Measurements from ENCODE around the gene HDAC4.

HDAC4 gene

GRCh38 chr2:239253264-239253663, 147.6 kb downstream of the HDAC4 start:
- Histone ChIP-seq H3K4me1 (ENCODE audit: control insufficient read depth in 2 of 2, insufficient read depth in 2 of 2, low read length in 2 of 2) (peaks cover 0 to 4% of the 10 kb centered on the region in 2 donors), H3K27ac (ENCODE audit: low read depth in 2 of 2, low read length in 2 of 2) (peak overlapping the region in 1 of 2 donors; percentile 55), H3K36me3 (ENCODE audit: control insufficient read depth in 2 of 2, insufficient read depth in 2 of 2, low read length in 2 of 2) (no peaks in the 10 kb centered on the region), H3K4me3 (ENCODE audit: low read length in 2 of 2) (no peak overlapping the region), H3K9ac (ENCODE audit: low read depth in 1 of 2, low read length in 2 of 2) (no peak overlapping the region), H3K9me3 (ENCODE audit: control insufficient read depth in 2 of 2, low read length in 2 of 2) (no peaks in the 10 kb centered on the region), H3K27me3 (ENCODE audit: control insufficient read depth in 2 of 2, insufficient read depth in 2 of 2, low read length in 2 of 2) (no peaks in the 10 kb centered on the region)

GRCh38 chr2:239252801-239253200, 148.0 kb downstream of the HDAC4 start:
- Histone ChIP-seq H3K27me3 (ENCODE audit: control insufficient read depth in 2 of 2, insufficient read depth in 2 of 2, low read length in 2 of 2) (no peaks in the 10 kb centered on the region), H3K4me1 (ENCODE audit: control insufficient read depth in 2 of 2, insufficient read depth in 2 of 2, low read length in 2 of 2) (peaks cover 1 to 6% of the 10 kb centered on the region in 2 donors), H3K36me3 (ENCODE audit: control insufficient read depth in 2 of 2, insufficient read depth in 2 of 2, low read length in 2 of 2) (no peaks in the 10 kb centered on the region), H3K9me3 (ENCODE audit: control insufficient read depth in 2 of 2, low read length in 2 of 2) (no peaks in the 10 kb centered on the region), H3K9ac (ENCODE audit: low read depth in 1 of 2, low read length in 2 of 2) (no peak overlapping the region), H3K27ac (ENCODE audit: low read depth in 2 of 2, low read length in 2 of 2) (peak overlapping the region in 1 of 2 donors; percentile 14), H3K4me3 (ENCODE audit: low read length in 2 of 2) (peak overlapping the region in 1 of 2 donors; percentile 35)

GRCh38 chr2:239252393-239252792, 148.4 kb downstream of the HDAC4 start:
- H3K4me3 ChIP-seq (ENCODE audit: low read length in 2 of 2) = no peak overlapping the region
- peaks cover 4 to 10% of the 10 kb centered on the region in 2 donors for H3K4me1 ChIP-seq (ENCODE audit: control insufficient read depth in 2 of 2, insufficient read depth in 2 of 2, low read length in 2 of 2)
- no peak overlapping the region for H3K9ac ChIP-seq (ENCODE audit: low read depth in 1 of 2, low read length in 2 of 2)
- peak overlapping the region in 1 of 2 donors; percentile 36 for H3K27ac ChIP-seq (ENCODE audit: low read depth in 2 of 2, low read length in 2 of 2)
- H3K36me3 ChIP-seq (ENCODE audit: control insufficient read depth in 2 of 2, insufficient read depth in 2 of 2, low read length in 2 of 2) = no peaks in the 10 kb centered on the region
- no peaks in the 10 kb centered on the region for H3K9me3 ChIP-seq (ENCODE audit: control insufficient read depth in 2 of 2, low read length in 2 of 2)
- H3K27me3 ChIP-seq (ENCODE audit: control insufficient read depth in 2 of 2, insufficient read depth in 2 of 2, low read length in 2 of 2) = no peaks in the 10 kb centered on the region

GRCh38 chr2:239251971-239252370, 148.8 kb downstream of the HDAC4 start:
- Histone ChIP-seq H3K4me3 (ENCODE audit: low read length in 2 of 2) (no peak overlapping the region), H3K4me1 (ENCODE audit: control insufficient read depth in 2 of 2, insufficient read depth in 2 of 2, low read length in 2 of 2) (peaks cover 8 to 14% of the 10 kb centered on the region in 2 donors), H3K36me3 (ENCODE audit: control insufficient read depth in 2 of 2, insufficient read depth in 2 of 2, low read length in 2 of 2) (no peaks in the 10 kb centered on the region), H3K9ac (ENCODE audit: low read depth in 1 of 2, low read length in 2 of 2) (no peak overlapping the region), H3K9me3 (ENCODE audit: control insufficient read depth in 2 of 2, low read length in 2 of 2) (no peaks in the 10 kb centered on the region), H3K27me3 (ENCODE audit: control insufficient read depth in 2 of 2, insufficient read depth in 2 of 2, low read length in 2 of 2) (no peaks in the 10 kb centered on the region), H3K27ac (ENCODE audit: low read depth in 2 of 2, low read length in 2 of 2) (peak overlapping the region in 1 of 2 donors; percentile 36)

GRCh38 chr2:239250216-239251081, 150.4 kb downstream of the HDAC4 start:
- Histone ChIP-seq H3K4me3 (ENCODE audit: low read length in 2 of 2) (no peak overlapping the region), H3K9ac (ENCODE audit: low read depth in 1 of 2, low read length in 2 of 2) (no peak overlapping the region), H3K27ac (ENCODE audit: low read depth in 2 of 2, low read length in 2 of 2) (no peak overlapping the region), H3K4me1 (ENCODE audit: control insufficient read depth in 2 of 2, insufficient read depth in 2 of 2, low read length in 2 of 2) (peaks cover 19 to 28% of the 10 kb centered on the region in 2 donors), H3K27me3 (ENCODE audit: control insufficient read depth in 2 of 2, insufficient read depth in 2 of 2, low read length in 2 of 2) (no peaks in the 10 kb centered on the region), H3K36me3 (ENCODE audit: control insufficient read depth in 2 of 2, insufficient read depth in 2 of 2, low read length in 2 of 2) (no peaks in the 10 kb centered on the region), H3K9me3 (ENCODE audit: control insufficient read depth in 2 of 2, low read length in 2 of 2) (no peaks in the 10 kb centered on the region)

- Histone ChIP-seq H3K36me3 (ENCODE audit: control insufficient read depth in 2 of 2, insufficient read depth in 2 of 2, low read length in 2 of 2) (no peaks in the 10 kb centered on the region), H3K27ac (ENCODE audit: low read depth in 2 of 2, low read length in 2 of 2) (peak overlapping the region in 1 of 2 donors; percentile 1), H3K4me3 (ENCODE audit: low read length in 2 of 2) (no peak overlapping the region), H3K27me3 (ENCODE audit: control insufficient read depth in 2 of 2, insufficient read depth in 2 of 2, low read length in 2 of 2) (no peaks in the 10 kb centered on the region), H3K4me1 (ENCODE audit: control insufficient read depth in 2 of 2, insufficient read depth in 2 of 2, low read length in 2 of 2) (peaks cover 19 to 29% of the 10 kb centered on the region in 2 donors), H3K9ac (ENCODE audit: low read depth in 1 of 2, low read length in 2 of 2) (no peak overlapping the region), H3K9me3 (ENCODE audit: control insufficient read depth in 2 of 2, low read length in 2 of 2) (no peaks in the 10 kb centered on the region)
Measured at GRCh38 chr2:239249776-239250175, 151.0 kb downstream of the HDAC4 start.

GRCh38 chr2:239249048-239249447, 151.8 kb downstream of the HDAC4 start:
- no peak overlapping the region for H3K4me3 ChIP-seq (ENCODE audit: low read length in 2 of 2)
- peaks cover 19 to 29% of the 10 kb centered on the region in 2 donors for H3K4me1 ChIP-seq (ENCODE audit: control insufficient read depth in 2 of 2, insufficient read depth in 2 of 2, low read length in 2 of 2)
- peak overlapping the region in 1 of 2 donors; percentile 1 for H3K27ac ChIP-seq (ENCODE audit: low read depth in 2 of 2, low read length in 2 of 2)
- H3K9me3 ChIP-seq (ENCODE audit: control insufficient read depth in 2 of 2, low read length in 2 of 2) = no peaks in the 10 kb centered on the region
- H3K36me3 ChIP-seq (ENCODE audit: control insufficient read depth in 2 of 2, insufficient read depth in 2 of 2, low read length in 2 of 2) = no peaks in the 10 kb centered on the region
- H3K27me3 ChIP-seq (ENCODE audit: control insufficient read depth in 2 of 2, insufficient read depth in 2 of 2, low read length in 2 of 2) = no peaks in the 10 kb centered on the region
- H3K9ac ChIP-seq (ENCODE audit: low read depth in 1 of 2, low read length in 2 of 2) = no peak overlapping the region

- H3K4me3 ChIP-seq (ENCODE audit: low read length in 2 of 2) = peak overlapping the region in 1 of 2 donors; percentile 31
- no peak overlapping the region for H3K9ac ChIP-seq (ENCODE audit: low read depth in 1 of 2, low read length in 2 of 2)
- peaks cover 23 to 29% of the 10 kb centered on the region in 2 donors for H3K4me1 ChIP-seq (ENCODE audit: control insufficient read depth in 2 of 2, insufficient read depth in 2 of 2, low read length in 2 of 2)
- no peaks in the 10 kb centered on the region for H3K9me3 ChIP-seq (ENCODE audit: control insufficient read depth in 2 of 2, low read length in 2 of 2)
- no peaks in the 10 kb centered on the region for H3K27me3 ChIP-seq (ENCODE audit: control insufficient read depth in 2 of 2, insufficient read depth in 2 of 2, low read length in 2 of 2)
- H3K27ac ChIP-seq (ENCODE audit: low read depth in 2 of 2, low read length in 2 of 2) = peak overlapping the region; percentile 69 to 72
- no peaks in the 10 kb centered on the region for H3K36me3 ChIP-seq (ENCODE audit: control insufficient read depth in 2 of 2, insufficient read depth in 2 of 2, low read length in 2 of 2)
Measured at GRCh38 chr2:239247401-239248245, 153.2 kb downstream of the HDAC4 start.

GRCh38 chr2:239246723-239247122, 154.1 kb downstream of the HDAC4 start:
- Histone ChIP-seq H3K27ac (ENCODE audit: low read depth in 2 of 2, low read length in 2 of 2) (peak overlapping the region; percentile 69 to 72), H3K9me3 (ENCODE audit: control insufficient read depth in 2 of 2, low read length in 2 of 2) (no peaks in the 10 kb centered on the region), H3K36me3 (ENCODE audit: control insufficient read depth in 2 of 2, insufficient read depth in 2 of 2, low read length in 2 of 2) (no peaks in the 10 kb centered on the region), H3K27me3 (ENCODE audit: control insufficient read depth in 2 of 2, insufficient read depth in 2 of 2, low read length in 2 of 2) (no peaks in the 10 kb centered on the region), H3K4me1 (ENCODE audit: control insufficient read depth in 2 of 2, insufficient read depth in 2 of 2, low read length in 2 of 2) (peaks cover 23 to 29% of the 10 kb centered on the region in 2 donors), H3K9ac (ENCODE audit: low read depth in 1 of 2, low read length in 2 of 2) (peak overlapping the region in 1 of 2 donors; percentile 41), H3K4me3 (ENCODE audit: low read length in 2 of 2) (peak overlapping the region; percentile 31 to 52)
